GM10248 (cell line): ENCODE data around the gene IL33.
A peak's percentile ranks its signal among the peaks of the same experiment; 100 is the strongest.

Experiments
- CTCF ChIA-PET: fragments of 300-600 bp; sonication (Branson Sonifier 250); formaldehyde crosslinking; extraction: SDS; loops from one replicate; lab custom pipeline; 2021; ENCODE audit warnings: antibody characterized with exemption; lab: Yijun Ruan, JAX
- POLR2A ChIA-PET: fragments of 350-650 bp; sonication (Branson Sonifier 250); formaldehyde crosslinking; extraction: SDS; loops from one replicate; lab custom pipeline; 2020; ENCODE audit warnings: antibody characterized with exemption; lab: Yijun Ruan, JAX
- DNase-seq: peaks from one replicate; pipeline ENCODE4 v3.0.0; 2012; ENCODE audit errors: extremely low spot score
- CTCF ChIP-seq: IDR thresholded peaks from 2 replicates; pipeline ENCODE4 v1.5.1; 2012; ENCODE audit warnings: mild to moderate bottlenecking, low read depth; ENCODE audit errors: extremely low read depth, missing control alignments, control extremely low read depth

IL33 gene

DNA sequence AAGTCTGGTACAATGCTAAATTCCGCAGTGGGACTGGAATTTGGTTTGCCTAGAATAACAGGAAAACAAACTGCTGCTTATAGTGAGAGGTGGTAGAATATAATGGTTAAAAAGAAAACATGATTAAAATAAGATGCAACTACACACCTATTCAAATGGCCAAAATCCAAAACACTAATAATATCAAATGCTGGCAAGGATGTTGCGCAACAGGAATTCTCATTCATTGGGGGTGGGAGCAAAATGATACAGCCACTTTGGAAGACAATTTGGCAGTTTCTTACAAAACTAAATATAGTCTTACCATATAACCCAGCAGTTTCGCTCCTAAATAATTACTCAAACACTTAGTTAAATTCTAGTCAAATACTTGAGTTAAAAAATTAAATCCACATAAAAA lies 61.8 kb downstream of the IL33 start:
- CTCF ChIA-PET, result interaction anchor here (1.0 to 2.0 kb wide), 3 partner anchors 9 to 92 kb away, joined by 3 to 7 read pairs (median 4); no protein-coding TSS in a partner anchor
- DNase-seq, result no peak
- POLR2A ChIA-PET, result no interaction called here
- TF ChIP-seq CTCF, result no peak

- DNase-seq, result no peak
- CTCF ChIA-PET, result interaction anchor here (1.2 kb wide), 1 partner anchor 248 kb away, joined by 5 read pairs; no protein-coding TSS in a partner anchor
- no peak for TF ChIP-seq CTCF
- POLR2A ChIA-PET, result no interaction called here
Observed at GRCh38 chr9:6301858-6302257, 86.3 kb downstream of the IL33 start.

- ChIA-PET CTCF (interaction anchor here (1.2 kb wide), 1 partner anchor 248 kb away, joined by 5 read pairs; no protein-coding TSS in a partner anchor), POLR2A (no interaction called here)
- no peak for TF ChIP-seq CTCF
- DNase-seq, result no peak
Observed at GRCh38 chr9:6302417-6302816, 86.8 kb downstream of the IL33 start.

GRCh38 chr9:6304232-6304631 lies 88.6 kb downstream of the IL33 start:
- DNase-seq, result no peak
- POLR2A ChIA-PET, result no interaction called here
- no peak for TF ChIP-seq CTCF
- CTCF ChIA-PET, result interaction anchor here (0.8 to 4.5 kb wide), 5 partner anchors 12 to 418 kb away, joined by 4 to 43 read pairs (median 8); no protein-coding TSS in a partner anchor

DNA sequence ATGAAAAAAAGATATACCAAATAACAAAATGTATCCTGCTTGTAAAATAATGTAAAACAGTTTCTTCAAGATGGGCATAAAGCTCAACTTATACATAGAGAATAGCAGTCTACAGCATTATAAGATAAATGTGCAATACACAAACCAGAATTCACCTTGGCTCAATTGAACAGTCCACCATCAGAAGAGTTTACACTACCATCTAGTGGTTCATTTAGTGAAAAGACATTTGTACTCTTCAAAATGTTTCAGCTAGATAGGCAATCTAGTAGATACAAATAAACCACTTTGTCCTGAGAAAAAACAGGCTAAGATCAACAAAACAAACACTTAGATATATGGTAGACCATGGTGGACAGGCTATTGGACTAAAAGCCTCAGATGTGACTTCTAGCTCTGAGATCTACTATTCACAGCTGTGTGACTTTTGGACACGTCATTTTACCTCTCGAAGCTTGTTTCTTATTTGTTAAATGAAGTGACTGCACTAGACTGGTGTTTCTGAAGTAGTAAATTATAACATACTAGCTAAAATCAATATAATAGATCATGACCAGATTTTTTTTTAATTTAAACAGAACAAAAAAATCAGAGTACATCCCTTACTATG lies 90.5 kb downstream of the IL33 start:
- ChIA-PET POLR2A (no interaction called here), CTCF (interaction anchor here (0.6 to 4.5 kb wide), 44 partner anchors 11 to 474 kb away, joined by 3 to 48 read pairs (median 4); partner anchors contain the start of genes ERMP1 and RANBP6)
- peak; percentile 42 for DNase-seq
- TF ChIP-seq CTCF, result peak; percentile 50
